ENCODE data around the gene IFRD2. TPM values are rescaled to one million over a fixed set of nuclear protein-coding genes. Genes with fewer than 3 reads are reported as not detected.

Gene IFRD2
- total and polyA plus RNA-seq, 2 of the 13 experiments (the other 11 are each of a cell fraction or from before 2014, with no cell fraction given), result 32.8 to 96.1 TPM

DNA sequence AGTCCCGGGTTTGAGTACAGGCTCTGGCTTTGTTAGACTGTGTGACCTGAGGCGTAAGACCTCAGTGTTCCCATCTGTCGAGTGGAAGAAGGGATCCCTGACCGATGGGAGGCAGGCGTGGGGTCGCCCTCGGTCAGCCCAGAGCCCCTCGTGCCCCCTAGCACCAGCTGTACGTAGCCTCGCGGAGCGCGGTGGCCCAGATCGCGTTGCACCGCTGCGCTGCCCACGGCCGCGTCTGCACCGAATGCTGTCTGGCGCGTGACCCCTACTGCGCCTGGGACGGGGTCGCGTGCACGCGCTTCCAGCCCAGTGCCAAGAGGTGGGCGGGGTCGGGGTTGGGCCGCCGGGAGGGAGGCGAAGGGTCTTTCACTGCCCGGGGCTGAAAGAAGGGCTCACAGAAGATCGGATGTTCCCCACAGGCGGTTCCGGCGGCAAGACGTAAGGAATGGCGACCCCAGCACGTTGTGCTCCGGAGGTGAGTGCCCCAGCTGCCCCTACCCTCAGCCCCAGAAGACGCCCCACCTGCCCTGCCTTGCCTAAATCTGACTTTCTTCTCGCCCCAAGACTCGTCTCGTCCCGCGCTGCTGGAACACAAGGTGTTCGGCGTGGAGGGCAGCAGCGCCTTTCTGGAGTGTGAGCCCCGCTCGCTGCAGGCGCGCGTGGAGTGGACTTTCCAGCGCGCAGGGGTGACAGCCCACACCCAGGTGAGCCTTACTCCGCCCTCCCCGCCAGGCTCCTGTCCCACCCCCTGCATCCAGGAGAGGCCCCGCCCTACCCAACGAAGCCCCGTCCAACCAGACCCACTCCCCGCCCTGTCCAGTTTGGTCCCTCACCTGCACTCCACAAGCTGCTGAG is 16.9 kb downstream of the IFRD2 start:
- no peak for ATAC-seq
- WGBS (ENCODE audit: low lambda C conversion rate), result 98% methylated on average over 52 of the region's 65 CpGs

More for the DNA sequence above, 16.9 kb downstream of the IFRD2 start:
- Histone ChIP-seq H3K4me1 (ENCODE audit: insufficient read depth, low read length) (peaks cover 59% of the 10 kb centered on the region), H3K27ac (ENCODE audit: extremely low read length, insufficient read depth, low read length) (no peak overlapping the region), H3K27me3 (ENCODE audit: control insufficient read depth in 1 of 2, insufficient read depth in 2 of 2, low read length in 2 of 2) (no peaks in the 10 kb centered on the region; a peak in 1 of 5 replicates), H2AFZ (ENCODE audit: low read length) (no peak overlapping the region), H3K4me3 (replicated peaks in 1 of 3; ENCODE audit: insufficient read depth in 1 of 3, low read depth in 2 of 3, low read length in 3 of 3) (no peak overlapping the region), H3K9me3 (ENCODE audit: low read length) (no peaks in the 10 kb centered on the region), H3K79me2 (ENCODE audit: insufficient read depth, low read length) (peaks cover 20% of the 10 kb centered on the region), H3K9ac (ENCODE audit: insufficient read depth, low read depth, low read length) (no peak overlapping the region), H4K20me1 (ENCODE audit: insufficient read depth, low read length) (no peaks in the 10 kb centered on the region; the same call in 1 of the 2 replicates), H3K36me3 (replicated peaks in 1 of 2; ENCODE audit: control insufficient read depth in 1 of 2, insufficient read depth in 2 of 2, low read length in 2 of 2) (peaks cover 14 to 30% of the 10 kb centered on the region in 2 experiments), H3K4me2 (ENCODE audit: low read depth, low read length) (no peak overlapping the region)
- intact Hi-C loops (cut with micrococcal nuclease; ENCODE audit: unreplicated experiment), result no loop called here
- in situ Hi-C loops (cut with HindIII; ENCODE audit: extremely low pct_ligation_motif_present, low pct_unique_long_range_greater_than_20kb), result loop anchor here (10.0 kb wide), 1 partner anchor 81 kb away; the partner anchor contains the start of gene GNAT1
- no peak for FAIRE-seq
- BruUV-seq (replicated peaks), result no TSS peak
- ChIA-PET POLR2A (interaction anchor here (0.8 to 1.7 kb wide), 3 partner anchors 10 to 15 kb away, joined by 3 to 7 read pairs (median 4); no protein-coding TSS in a partner anchor), CTCF (ENCODE audit: low intra/inter-chr PET ratio, low total read pairs) (interaction anchor here (1.9 to 6.4 kb wide), 3 partner anchors 16 to 49 kb away, joined by 10 to 81 read pairs (median 63); no protein-coding TSS in a partner anchor)
- no peak for DNase-seq (ENCODE audit: low spot score)
- TF ChIP-seq AGO2 (optimal IDR thresholded peaks at IDR 0.05; ENCODE audit: low read depth, low read length) (peak; percentile 69), HOXA3 (CRISPR knock-in tag; IDR thresholded peaks at IDR 0.05) (no peak), RARG (CRISPR knock-in tag; IDR thresholded peaks at IDR 0.05; ENCODE audit: low read depth) (no peak), ZSCAN20 (CRISPR knock-in tag; IDR thresholded peaks at IDR 0.05; ENCODE audit: borderline replicate concordance) (no peak), RBFOX2 (IDR thresholded peaks at IDR 0.05; ENCODE audit: low read depth, low read length) (peak; percentile 75), ZNF776 (CRISPR knock-in tag; IDR thresholded peaks at IDR 0.05) (no peak)
- TF ChIP-seq, protein P1, sequence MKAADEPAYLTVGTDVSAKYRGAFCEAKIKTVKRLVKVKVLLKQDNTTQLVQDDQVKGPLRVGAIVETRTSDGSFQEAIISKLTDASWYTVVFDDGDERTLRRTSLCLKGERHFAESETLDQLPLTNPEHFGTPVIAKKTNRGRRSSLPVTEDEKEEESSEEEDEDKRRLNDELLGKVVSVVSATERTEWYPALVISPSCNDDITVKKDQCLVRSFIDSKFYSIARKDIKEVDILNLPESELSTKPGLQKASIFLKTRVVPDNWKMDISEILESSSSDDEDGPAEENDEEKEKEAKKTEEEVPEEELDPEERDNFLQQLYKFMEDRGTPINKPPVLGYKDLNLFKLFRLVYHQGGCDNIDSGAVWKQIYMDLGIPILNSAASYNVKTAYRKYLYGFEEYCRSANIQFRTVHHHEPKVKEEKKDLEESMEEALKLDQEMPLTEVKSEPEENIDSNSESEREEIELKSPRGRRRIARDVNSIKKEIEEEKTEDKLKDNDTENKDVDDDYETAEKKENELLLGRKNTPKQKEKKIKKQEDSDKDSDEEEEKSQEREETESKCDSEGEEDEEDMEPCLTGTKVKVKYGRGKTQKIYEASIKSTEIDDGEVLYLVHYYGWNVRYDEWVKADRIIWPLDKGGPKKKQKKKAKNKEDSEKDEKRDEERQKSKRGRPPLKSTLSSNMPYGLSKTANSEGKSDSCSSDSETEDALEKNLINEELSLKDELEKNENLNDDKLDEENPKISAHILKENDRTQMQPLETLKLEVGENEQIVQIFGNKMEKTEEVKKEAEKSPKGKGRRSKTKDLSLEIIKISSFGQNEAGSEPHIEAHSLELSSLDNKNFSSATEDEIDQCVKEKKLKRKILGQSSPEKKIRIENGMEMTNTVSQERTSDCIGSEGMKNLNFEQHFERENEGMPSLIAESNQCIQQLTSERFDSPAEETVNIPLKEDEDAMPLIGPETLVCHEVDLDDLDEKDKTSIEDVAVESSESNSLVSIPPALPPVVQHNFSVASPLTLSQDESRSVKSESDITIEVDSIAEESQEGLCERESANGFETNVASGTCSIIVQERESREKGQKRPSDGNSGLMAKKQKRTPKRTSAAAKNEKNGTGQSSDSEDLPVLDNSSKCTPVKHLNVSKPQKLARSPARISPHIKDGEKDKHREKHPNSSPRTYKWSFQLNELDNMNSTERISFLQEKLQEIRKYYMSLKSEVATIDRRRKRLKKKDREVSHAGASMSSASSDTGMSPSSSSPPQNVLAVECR (CRISPR knock-in tag; IDR thresholded peaks at IDR 0.05; ENCODE audit: borderline replicate concordance), result no peak
- TF ChIP-seq, protein P2, sequence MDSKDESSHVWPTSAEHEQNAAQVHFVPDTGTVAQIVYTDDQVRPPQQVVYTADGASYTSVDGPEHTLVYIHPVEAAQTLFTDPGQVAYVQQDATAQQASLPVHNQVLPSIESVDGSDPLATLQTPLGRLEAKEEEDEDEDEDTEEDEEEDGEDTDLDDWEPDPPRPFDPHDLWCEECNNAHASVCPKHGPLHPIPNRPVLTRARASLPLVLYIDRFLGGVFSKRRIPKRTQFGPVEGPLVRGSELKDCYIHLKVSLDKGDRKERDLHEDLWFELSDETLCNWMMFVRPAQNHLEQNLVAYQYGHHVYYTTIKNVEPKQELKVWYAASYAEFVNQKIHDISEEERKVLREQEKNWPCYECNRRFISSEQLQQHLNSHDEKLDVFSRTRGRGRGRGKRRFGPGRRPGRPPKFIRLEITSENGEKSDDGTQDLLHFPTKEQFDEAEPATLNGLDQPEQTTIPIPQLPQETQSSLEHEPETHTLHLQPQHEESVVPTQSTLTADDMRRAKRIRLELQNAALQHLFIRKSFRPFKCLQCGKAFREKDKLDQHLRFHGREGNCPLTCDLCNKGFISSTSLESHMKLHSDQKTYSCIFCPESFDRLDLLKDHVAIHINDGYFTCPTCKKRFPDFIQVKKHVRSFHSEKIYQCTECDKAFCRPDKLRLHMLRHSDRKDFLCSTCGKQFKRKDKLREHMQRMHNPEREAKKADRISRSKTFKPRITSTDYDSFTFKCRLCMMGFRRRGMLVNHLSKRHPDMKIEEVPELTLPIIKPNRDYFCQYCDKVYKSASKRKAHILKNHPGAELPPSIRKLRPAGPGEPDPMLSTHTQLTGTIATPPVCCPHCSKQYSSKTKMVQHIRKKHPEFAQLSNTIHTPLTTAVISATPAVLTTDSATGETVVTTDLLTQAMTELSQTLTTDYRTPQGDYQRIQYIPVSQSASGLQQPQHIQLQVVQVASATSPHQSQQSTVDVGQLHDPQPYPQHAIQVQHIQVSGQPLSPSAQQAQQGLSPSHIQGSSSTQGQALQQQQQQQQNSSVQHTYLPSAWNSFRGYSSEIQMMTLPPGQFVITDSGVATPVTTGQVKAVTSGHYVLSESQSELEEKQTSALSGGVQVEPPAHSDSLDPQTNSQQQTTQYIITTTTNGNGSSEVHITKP (CRISPR knock-in tag; IDR thresholded peaks at IDR 0.05; ENCODE audit: low read depth), result no peak

All from HepG2 (cell line).